BLaER1 (cell line): ENCODE results near the gene TMEM131.
A peak's percentile ranks its signal among the peaks of the same experiment; 100 is the strongest.

Experiments used
- H3K27ac ChIP-seq: shearing (Covaris generic); formaldehyde crosslinking; 2 replicates; pipeline ENCODE4 v1.8.1; 2022
- H3K27me3 ChIP-seq: shearing (Covaris generic); formaldehyde crosslinking; 2 replicates; pipeline ENCODE4 v1.8.1; 2022
- H3K36me3 ChIP-seq: shearing (Covaris generic); formaldehyde crosslinking; 2 replicates; pipeline ENCODE4 v1.8.1; 2022
- H3K4me1 ChIP-seq: shearing (Covaris generic); formaldehyde crosslinking; 2 replicates; pipeline ENCODE4 v1.8.1; 2022
- H3K4me2 ChIP-seq: shearing (Covaris generic); formaldehyde crosslinking; 2 replicates; pipeline ENCODE4 v1.8.1; 2022
- H3K4me3 ChIP-seq: shearing (Covaris generic); formaldehyde crosslinking; 2 replicates; pipeline ENCODE4 v1.8.1; 2022
- H3K9ac ChIP-seq: shearing (Covaris generic); formaldehyde crosslinking; 2 replicates; pipeline ENCODE4 v1.8.1; 2022
- H3K9me3 ChIP-seq: shearing (Covaris generic); formaldehyde crosslinking; 2 replicates; pipeline ENCODE4 v1.8.1; 2022
- H4K20me1 ChIP-seq: shearing (Covaris generic); formaldehyde crosslinking; 2 replicates; pipeline ENCODE4 v1.8.1; 2022
- Cebpa-rat ChIP-seq: shearing (Covaris generic); IDR thresholded peaks from 2 replicates; pipeline ENCODE4 v1.8.1; 2022

Gene TMEM131

DNA sequence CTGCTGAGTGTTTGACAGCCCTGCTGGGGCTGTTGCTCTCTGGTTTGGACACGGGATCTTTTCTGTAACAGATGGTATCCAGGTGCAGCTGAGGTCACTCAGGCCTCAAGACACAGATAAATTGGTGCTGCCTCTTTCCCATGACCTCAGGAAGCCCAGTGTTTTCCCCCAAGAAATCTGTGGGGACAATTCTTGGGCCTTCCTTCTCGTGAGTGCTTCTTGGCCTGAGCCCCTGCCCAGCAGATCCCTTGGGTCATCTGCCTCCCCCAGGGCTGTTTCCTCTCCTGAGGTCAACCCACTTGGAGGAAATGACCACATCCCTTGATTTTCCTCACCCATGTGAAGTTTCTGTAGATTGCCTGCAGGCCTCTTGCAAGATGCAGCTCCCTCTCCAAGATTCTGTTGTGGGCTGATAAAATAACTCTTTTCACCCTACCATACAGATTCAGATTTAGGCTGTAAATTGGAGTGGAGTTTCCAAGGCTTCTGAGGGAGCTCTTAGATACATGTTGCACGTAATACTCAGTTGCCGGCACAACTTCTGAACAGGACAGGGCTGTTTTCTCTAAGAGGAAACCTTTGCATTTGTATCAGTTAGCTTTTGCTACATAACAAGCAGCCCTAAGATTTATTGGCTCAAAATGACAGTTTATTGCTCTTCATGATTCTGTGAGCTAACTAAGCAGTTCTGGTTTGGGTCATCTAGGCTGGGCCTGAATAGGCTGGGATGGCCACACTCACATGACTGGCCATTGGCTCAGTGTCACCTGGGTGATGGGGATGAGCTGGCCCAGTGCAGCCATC is 269.3 kb downstream of the TMEM131 start:
- Histone ChIP-seq H3K27me3 (no peaks in the 10 kb centered on the region), H3K4me2 (peak overlapping the region; percentile 92), H4K20me1 (peaks cover under 1% of the 10 kb centered on the region; the same call in 1 of the 2 replicates), H3K4me3 (peak overlapping the region; percentile 45), H3K4me1 (peaks cover 100% of the 10 kb centered on the region), H3K36me3 (peaks cover 62% of the 10 kb centered on the region), H3K9me3 (peaks cover 13% of the 10 kb centered on the region), H3K9ac (peak overlapping the region; percentile 78), H3K27ac (peak overlapping the region; percentile 99)
- no peak for TF ChIP-seq Cebpa-rat

DNA sequence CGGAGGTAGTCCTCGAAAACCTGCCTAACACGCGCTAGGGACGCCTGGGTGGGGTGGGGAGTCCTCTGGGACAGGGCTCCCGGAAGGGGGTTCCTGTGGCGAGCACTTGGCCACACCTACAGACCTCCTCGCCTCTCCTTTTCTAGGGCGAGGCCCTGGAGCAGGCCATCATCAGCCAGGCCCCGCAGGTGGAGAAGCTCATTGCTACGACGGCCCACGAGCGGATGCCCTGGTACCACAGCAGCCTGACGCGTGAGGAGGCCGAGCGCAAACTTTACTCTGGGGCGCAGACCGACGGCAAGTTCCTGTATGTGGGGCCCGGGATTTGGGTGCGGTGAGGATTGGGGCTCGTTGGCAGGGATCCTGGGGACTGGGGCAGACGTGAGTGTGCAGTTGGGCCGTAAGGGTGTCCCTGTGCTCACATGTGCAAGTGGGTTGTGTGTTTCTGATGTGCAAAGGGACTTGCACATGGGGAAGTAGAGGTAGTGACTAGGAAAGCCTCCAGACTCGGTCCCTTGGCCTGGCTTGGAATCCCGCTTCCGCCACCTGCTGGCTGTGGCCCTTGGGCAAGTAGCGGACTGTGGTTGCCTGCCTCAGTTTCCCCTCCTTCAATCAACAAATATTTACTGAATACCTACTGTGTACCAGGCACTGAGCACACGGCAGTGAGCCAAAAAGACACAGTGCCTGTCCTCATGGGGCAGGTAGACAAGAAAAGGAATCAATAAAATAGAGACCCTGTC is 270.6 kb downstream of the TMEM131 start:
- peak overlapping the region; percentile 78 for H3K9ac ChIP-seq
- H3K4me3 ChIP-seq = peak overlapping the region; percentile 44
- H4K20me1 ChIP-seq = no peaks in the 10 kb centered on the region
- peak overlapping the region; percentile 92 for H3K4me2 ChIP-seq
- TF ChIP-seq Cebpa-rat = no peak
- H3K27ac ChIP-seq = peak overlapping the region; percentile 99
- H3K4me1 ChIP-seq = peaks cover 100% of the 10 kb centered on the region
- peaks cover 7% of the 10 kb centered on the region for H3K9me3 ChIP-seq
- H3K36me3 ChIP-seq = peaks cover 64% of the 10 kb centered on the region
- no peaks in the 10 kb centered on the region for H3K27me3 ChIP-seq

DNA sequence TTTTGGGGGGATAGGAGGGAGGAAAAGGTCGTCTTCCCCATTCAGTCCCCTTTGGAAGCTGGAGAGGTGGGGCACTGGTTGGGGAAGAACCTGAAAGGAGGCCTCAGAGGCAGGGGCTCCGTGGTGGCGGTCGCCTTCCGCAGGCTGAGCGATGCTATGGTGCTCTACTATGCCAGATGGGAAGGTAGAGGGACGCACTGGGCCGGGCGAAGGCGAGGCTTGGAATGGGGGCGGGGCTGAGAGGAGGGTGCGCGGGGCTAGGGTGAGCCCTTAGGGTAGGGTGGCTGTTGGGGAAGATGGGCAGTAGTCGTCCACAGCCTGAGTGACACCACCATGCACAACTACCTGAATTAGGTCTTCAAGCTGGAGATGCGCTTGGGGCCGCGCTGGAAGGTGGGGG is 271.2 kb downstream of the TMEM131 start:
- Histone ChIP-seq H3K9ac (peak overlapping the region; percentile 78), H3K4me1 (peaks cover 100% of the 10 kb centered on the region)
- no peak for TF ChIP-seq Cebpa-rat

DNA sequence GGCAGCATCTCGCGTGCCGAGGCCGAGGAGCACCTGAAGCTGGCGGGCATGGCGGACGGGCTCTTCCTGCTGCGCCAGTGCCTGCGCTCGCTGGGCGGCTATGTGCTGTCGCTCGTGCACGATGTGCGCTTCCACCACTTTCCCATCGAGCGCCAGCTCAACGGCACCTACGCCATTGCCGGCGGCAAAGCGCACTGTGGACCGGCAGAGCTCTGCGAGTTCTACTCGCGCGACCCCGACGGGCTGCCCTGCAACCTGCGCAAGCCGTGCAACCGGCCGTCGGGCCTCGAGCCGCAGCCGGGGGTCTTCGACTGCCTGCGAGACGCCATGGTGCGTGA is 271.7 kb downstream of the TMEM131 start:
- peak overlapping the region; percentile 99 for H3K27ac ChIP-seq
- peak overlapping the region; percentile 92 for H3K4me2 ChIP-seq
- peaks cover 53% of the 10 kb centered on the region for H3K36me3 ChIP-seq
- no peak for TF ChIP-seq Cebpa-rat
- 0 out of 2 replicates have a peak overlapping the region, but pooled peaks have one; percentile 78 for H3K9ac ChIP-seq
- no peaks in the 10 kb centered on the region for H3K27me3 ChIP-seq
- peaks cover 100% of the 10 kb centered on the region for H3K4me1 ChIP-seq
- no peaks in the 10 kb centered on the region for H4K20me1 ChIP-seq
- H3K9me3 ChIP-seq = no peaks in the 10 kb centered on the region; the same call in 1 of the 2 replicates
- no peak overlapping the region; the same call in 1 of the 2 replicates for H3K4me3 ChIP-seq

More for the DNA sequence above, 271.2 kb downstream of the TMEM131 start:
- peak overlapping the region; percentile 92 for H3K4me2 ChIP-seq
- H3K27me3 ChIP-seq = no peaks in the 10 kb centered on the region
- peaks cover 58% of the 10 kb centered on the region for H3K36me3 ChIP-seq
- no peak overlapping the region; the same call in 1 of the 2 replicates for H3K4me3 ChIP-seq
- no peaks in the 10 kb centered on the region for H4K20me1 ChIP-seq
- peak overlapping the region; percentile 99 for H3K27ac ChIP-seq
- H3K9me3 ChIP-seq = peaks cover under 1% of the 10 kb centered on the region; the same call in 1 of the 2 replicates

DNA sequence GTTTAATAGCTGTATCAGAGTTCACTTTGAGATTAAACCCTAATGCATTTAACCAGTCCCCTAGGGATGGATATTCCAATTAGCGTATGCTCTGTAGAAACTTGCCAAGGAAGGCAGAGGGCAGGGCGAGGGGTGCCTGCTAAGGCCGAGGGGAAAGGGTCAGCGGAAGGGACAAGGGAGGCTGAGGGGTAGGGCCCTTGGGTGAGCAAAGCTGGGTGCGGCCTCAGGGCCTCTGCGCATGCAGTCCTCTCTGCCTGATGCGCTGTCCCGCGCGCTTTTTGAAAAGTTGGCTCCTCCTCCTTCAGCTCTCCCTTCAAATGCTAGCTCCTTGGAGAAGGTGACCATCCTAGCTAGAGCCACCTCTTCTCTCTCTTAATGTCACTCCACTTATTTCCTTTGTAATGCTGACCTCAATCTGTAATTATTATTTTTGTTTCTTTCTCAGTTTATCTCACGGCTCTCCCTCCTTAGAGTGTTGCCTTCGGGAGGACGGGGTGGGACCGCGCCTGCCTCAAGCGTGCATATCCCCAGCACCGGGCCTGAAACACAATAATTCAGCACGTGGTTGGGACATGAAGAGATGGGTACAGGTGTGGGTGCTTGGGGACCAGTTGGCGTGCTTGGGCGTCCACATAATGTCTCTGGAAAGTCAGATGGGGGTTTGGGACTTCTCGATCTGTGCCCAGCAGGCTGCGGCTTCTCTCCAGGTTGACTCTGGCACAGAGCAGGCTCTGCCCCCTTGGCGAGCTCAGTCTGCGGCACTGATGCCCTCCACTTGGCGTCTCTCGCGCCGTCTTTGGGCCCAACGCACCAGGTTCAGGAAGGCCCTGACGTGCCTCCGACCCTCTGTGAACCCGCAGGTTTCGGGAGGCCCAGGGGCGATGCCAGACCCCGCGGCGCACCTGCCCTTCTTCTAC is 272.3 kb downstream of the TMEM131 start:
- no peak for TF ChIP-seq Cebpa-rat
- Histone ChIP-seq H3K9me3 (no peaks in the 10 kb centered on the region; the same call in 1 of the 2 replicates), H3K36me3 (peaks cover 49% of the 10 kb centered on the region), H3K9ac (no peak overlapping the region), H3K4me3 (no peak overlapping the region; the same call in 1 of the 2 replicates), H3K4me2 (peak overlapping the region; percentile 92), H3K4me1 (peaks cover 100% of the 10 kb centered on the region), H4K20me1 (no peaks in the 10 kb centered on the region), H3K27ac (peak overlapping the region; percentile 99), H3K27me3 (no peaks in the 10 kb centered on the region)

DNA sequence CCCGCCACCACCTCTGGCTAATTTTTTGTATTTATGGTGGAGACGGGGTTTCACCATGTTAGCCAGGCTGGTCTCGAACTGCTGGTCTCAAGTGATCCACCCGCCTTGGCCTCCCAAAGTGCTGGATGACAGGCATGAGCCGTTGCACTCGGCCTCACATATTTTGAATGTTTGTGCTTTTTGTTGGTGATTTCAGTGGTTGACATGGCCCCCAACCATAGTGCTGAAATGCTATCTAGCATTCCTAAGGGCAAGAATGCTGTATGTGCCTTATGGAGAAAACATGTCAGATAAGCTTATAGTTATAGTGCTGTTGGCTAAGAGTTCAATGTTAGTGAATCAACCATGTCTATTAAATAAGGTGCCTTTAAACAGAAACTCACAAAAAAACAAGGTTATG is 273.5 kb downstream of the TMEM131 start:
- no peaks in the 10 kb centered on the region for H3K27me3 ChIP-seq
- peaks cover 100% of the 10 kb centered on the region for H3K4me1 ChIP-seq
- H3K4me3 ChIP-seq = no peak overlapping the region
- TF ChIP-seq Cebpa-rat = no peak
- H4K20me1 ChIP-seq = no peaks in the 10 kb centered on the region
- H3K27ac ChIP-seq = peak overlapping the region; percentile 99
- H3K9me3 ChIP-seq = no peaks in the 10 kb centered on the region; the same call in 1 of the 2 replicates
- peaks cover 48% of the 10 kb centered on the region for H3K36me3 ChIP-seq
- H3K4me2 ChIP-seq = peak overlapping the region; percentile 98
- H3K9ac ChIP-seq = no peak overlapping the region

DNA sequence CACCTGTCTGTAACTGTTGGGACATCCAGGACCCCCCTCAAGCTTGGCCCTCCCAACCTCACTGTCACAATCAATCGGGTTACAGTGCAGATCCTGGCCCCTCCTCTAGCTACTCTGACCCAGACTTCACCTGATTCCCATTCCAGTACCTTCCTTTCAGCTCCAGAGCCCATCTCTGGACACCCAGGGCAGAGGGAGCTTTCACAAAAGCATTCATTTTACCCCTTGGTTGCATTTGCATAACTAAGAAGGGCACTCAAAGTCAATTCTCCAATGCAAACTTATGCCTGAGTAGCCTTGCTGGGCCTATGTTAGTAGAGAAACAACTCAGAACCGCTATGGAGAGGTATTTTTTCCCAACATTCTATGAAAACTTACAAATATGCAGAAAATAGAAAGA is 275.0 kb downstream of the TMEM131 start:
- Histone ChIP-seq H3K9me3 (no peaks in the 10 kb centered on the region; the same call in 1 of the 2 replicates), H3K27ac (peak overlapping the region; percentile 99), H4K20me1 (no peaks in the 10 kb centered on the region), H3K9ac (peak overlapping the region; percentile 93), H3K36me3 (peaks cover 41% of the 10 kb centered on the region), H3K4me3 (no peak overlapping the region), H3K27me3 (no peaks in the 10 kb centered on the region), H3K4me2 (peak overlapping the region; percentile 98), H3K4me1 (peaks cover 100% of the 10 kb centered on the region)
- TF ChIP-seq Cebpa-rat = no peak

DNA sequence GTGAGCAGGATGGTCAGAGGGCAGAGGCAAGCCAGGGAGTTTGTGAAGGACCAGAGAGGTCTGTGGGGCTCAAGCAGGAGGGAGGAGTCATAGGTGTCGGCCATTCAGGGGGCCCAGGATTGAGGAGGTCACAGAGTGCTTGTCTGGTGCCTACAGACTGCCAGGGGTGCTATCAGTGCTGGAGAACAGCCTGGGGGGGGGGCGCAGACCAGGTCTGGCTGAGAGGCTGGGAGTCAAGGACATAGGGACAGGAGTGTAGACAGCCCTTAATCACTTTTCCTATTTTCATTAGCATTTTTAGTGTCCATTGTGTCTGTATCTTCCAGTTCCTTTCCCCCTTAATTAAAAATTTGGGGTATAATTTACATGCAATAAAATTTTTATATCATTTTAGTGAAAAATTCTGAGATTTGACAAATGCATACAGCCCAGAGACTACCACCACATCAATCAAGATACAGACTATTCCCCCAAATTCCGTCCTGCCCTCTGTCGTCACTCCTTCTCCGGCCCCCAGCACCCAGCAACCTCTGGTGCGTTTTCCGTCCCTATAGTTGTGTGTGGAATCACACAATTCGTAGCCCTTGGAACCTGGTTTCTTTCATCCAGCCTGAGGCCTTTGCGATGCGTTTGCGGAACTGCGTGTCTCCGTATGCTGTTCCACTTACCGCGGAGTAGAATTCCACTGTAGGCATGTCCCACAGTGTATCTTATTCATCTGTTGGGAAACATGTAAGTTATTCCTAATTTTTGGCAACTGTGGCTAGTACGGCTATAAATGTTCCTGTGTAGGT is 276.2 kb downstream of the TMEM131 start:
- H3K4me3 ChIP-seq = peak overlapping the region; percentile 61
- no peaks in the 10 kb centered on the region; the same call in 1 of the 2 replicates for H3K9me3 ChIP-seq
- H3K4me1 ChIP-seq = peaks cover 100% of the 10 kb centered on the region
- H3K27ac ChIP-seq = peak overlapping the region; percentile 99
- H4K20me1 ChIP-seq = no peaks in the 10 kb centered on the region
- TF ChIP-seq Cebpa-rat = no peak; the same call in 1 of the 2 replicates
- H3K4me2 ChIP-seq = peak overlapping the region; percentile 98
- peaks cover 33% of the 10 kb centered on the region for H3K36me3 ChIP-seq
- peak overlapping the region; percentile 93 for H3K9ac ChIP-seq
- H3K27me3 ChIP-seq = no peaks in the 10 kb centered on the region
